Measurements from ENCODE around the gene HS2ST1. TPM values are rescaled to one million over a fixed set of nuclear protein-coding genes. Genes with fewer than 3 reads are reported as not detected.
A peak's percentile ranks its signal among the peaks of the same experiment; 100 is the strongest.
"Not testable (repeated sequence)": the region's sequence is repeated elsewhere in the genome, so short reads cannot be mapped to it uniquely, and the experiment has no call there.

The HS2ST1 gene
- total RNA-seq, 1 donor from 2014 or later: 28.9 TPM

DNA sequence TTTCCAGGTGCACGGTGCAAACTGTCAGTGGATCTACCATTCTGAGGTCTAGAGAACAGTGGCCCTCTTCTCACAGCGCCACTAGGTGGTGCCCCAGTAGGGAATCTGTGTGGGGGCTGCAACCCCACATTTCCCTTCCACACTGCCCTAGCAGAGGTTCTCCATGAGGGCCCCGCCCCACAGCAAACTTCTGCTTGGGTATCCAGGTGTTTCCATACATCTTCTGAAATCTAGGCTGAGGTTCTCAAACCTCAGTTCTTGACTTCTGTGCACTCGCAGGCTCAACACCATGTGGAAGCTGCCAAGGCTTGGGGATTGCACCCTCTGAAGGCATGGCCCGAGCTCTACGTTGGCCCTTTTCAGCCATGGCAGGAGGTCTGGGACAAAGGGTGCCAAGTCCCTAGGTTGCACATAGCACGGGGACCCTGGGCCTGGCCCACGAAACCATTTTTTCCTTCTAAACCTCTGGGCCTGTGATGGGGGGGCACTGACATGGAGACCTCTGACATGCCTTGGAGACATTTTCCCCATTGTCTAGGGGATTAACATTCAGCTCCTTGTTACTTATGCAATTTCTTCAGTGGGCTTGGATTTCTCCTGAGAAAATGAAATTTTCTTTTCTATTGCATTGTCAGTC lies 10.0 kb downstream of the HS2ST1 start:
- no peak for DNase-seq (ENCODE audit: low read depth)

DNA sequence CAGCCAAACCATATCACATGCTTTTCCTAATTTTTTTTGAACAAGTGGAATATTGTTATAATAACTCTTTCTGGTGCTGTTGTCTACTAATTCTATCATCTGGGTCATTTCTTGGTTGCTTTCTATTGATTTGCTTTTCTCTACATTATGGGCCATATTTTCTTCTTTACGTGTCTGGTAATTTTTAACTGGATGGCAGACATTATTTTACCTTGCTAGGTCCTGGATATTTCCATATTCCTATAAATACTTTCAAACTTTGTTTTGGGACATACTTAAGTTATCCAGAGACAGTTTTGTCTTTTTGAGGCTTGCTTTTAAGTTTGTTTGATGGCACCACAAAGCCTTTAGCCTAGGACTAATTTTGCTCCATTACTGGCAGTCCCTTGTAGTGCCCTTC lies 11.3 kb downstream of the HS2ST1 start:
- no peak for DNase-seq (ENCODE audit: low read depth)

DNA sequence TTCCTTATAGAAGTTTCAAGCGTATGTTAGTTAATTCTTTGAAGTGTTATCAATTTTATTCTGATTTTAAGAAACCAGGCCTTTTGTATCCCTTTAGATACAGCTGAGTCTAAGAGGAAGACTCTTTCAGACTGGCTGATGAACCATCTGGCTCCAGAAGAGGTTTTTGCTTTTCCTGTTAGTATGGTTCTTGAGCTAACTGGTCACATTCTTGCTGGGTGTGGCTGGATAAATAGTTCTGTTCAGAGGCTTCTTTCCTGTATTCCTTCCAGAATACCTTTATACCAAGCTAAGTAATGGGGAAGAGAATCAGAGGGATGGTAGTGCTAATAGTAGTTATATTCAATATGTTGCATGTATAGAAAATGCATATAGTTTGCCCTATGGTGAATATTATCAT lies 12.4 kb downstream of the HS2ST1 start:
- no peak for DNase-seq (ENCODE audit: low read depth)

DNA sequence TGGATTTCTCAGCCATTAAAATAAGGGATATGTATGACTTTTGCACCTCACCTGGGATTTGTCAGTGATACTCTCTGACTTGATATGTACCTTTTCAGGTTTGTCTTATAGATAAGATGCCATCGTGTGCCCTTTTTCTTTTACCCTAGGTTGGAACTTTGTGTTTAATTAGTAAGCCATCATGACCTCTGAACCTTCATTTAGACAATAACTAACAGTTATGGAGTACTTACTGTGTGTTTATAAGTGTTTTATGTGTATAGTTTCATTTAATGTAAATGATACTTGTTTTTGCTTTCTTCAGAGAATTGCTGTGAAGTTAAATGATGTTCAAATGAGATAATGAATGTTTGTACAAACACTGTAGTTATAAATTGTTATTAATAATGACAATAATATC lies 14.4 kb downstream of the HS2ST1 start:
- no peak for DNase-seq (ENCODE audit: low read depth)

DNA sequence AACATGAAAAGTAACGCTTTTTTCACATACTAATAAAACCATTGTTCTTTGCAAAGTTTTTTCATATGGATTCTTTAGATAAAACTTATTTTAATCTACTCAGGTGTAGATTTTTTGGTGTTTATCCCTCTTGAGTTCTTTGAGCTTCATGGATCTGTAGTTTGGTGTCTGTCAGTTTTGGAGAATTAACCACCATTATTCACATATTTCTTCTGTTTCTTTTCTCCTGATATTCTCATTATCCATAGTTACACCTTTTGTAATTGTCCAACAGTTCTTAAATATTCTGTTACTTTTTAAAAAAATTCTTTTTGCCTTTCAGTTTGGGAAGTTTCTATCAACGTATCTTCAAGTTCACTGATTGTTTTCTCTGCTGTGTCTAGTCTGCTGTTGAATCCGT lies 18.6 kb downstream of the HS2ST1 start:
- DNase-seq (ENCODE audit: low read depth): no peak

DNA sequence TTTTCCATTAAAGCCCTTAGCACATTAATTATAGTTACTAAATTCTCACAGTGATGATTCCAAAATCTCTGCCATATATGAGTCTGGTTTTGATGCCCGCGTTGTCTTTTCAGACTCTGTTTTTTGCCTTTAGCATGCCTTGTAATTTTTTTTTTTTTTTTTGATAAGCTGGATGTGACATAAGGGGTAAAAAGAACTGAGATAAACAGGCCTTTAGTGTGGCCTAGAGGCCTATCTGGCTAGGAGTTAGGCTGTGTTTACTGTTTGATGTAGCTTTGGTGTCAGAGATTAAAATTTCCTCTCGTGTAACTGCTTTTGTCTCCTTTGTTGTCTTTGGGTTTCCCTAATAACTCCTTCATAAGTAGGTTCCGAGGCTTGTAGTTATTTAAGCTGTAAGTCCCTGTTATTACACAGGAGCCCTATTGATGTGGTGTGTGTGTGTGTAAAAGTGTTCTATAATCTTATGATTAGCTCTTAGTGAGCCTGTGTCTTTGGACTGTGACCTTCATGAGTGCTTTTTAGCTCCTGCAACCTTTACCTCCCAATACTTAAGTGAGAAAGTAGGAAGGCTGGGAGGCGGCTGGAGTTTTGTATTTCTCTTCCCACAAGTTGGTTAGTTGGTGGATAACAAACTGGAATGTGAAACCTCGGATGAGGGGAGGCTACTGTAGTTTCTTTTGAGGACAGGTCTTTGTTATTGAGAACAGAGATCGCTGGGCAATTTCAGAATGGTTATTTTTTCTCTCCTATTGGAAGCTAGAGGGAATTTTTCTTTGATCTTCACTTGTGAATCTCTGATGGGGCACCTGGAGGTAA lies 19.3 kb downstream of the HS2ST1 start:
- peak; percentile 19 for DNase-seq (ENCODE audit: low read depth)

DNA sequence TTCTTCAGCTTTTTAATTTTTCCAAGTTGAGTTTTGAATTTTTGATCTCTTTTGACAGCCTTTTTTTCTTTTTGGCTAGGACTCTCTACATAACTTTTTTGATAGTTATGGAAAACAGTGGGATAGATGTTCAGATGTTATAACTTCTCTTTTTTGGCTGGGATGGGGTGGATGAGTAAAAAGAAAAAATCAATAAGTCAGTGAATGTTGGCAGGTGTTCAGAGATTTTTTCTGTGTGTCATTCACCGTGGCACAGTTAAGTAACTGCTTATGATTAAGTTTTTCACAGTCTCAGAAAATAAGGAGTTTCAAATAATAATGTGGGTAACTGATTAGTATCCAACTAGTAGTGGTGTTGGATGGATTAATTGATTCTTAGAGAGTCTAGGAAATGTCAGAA lies 24.0 kb downstream of the HS2ST1 start:
- DNase-seq (ENCODE audit: low read depth): no peak

DNA sequence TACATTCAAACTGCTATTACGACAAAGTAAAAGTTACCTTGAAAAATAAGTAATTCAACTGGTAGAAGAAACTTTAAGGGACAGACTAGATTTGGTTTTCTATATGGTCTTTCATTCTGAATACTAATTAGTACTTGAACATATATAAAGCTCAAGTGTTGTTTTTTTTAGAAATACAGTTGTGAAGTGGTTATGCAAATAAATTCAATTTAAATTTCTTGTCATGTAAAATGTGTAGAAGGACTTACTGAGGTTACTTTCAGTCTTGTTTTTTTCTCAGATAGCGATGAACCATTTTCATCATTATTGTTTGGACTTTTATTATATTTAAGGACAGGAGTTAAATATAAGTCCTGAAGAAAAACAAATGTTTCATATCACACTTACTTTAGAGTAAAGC lies 24.4 kb downstream of the HS2ST1 start:
- no peak for DNase-seq (ENCODE audit: low read depth)

DNA sequence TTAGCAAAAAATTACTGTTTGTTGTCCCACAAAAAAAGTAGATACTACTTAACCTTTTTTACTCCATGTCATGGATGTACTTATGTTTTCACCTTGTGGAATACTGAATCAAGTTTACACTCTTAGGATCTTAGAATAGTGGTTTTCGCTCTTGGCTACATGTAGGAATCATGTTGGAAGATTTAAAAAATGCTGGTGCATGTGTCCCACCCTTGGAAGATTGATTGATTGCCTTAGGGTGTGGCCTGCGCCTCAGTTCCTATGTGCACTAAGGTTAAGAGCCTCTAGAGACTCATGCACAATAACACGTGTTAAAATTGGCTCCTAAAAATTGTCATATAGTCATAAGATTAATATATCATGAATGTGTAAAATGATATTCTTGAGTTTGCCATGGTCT lies 25.0 kb downstream of the HS2ST1 start:
- DNase-seq (ENCODE audit: low read depth): no peak

DNA sequence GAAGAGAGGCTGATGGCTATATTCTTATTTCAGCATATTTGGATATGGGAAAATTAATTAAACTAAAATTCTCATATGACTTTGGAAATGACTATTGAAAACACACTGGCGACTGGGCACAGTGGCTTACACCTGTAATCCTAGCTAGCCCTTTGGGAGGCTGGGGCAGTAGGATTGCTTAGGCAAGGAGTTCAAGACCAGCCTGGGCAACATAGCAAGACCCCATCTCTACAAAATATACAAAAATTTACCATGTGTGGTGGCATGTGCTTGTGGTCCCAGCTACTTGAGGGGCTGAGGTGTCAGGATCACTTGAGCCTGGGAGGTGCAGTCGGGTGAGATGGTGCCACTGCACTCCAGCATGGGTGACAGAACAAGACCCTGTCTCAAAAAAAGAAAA lies 26.2 kb downstream of the HS2ST1 start:
- DNase-seq (ENCODE audit: low read depth): no peak

DNA sequence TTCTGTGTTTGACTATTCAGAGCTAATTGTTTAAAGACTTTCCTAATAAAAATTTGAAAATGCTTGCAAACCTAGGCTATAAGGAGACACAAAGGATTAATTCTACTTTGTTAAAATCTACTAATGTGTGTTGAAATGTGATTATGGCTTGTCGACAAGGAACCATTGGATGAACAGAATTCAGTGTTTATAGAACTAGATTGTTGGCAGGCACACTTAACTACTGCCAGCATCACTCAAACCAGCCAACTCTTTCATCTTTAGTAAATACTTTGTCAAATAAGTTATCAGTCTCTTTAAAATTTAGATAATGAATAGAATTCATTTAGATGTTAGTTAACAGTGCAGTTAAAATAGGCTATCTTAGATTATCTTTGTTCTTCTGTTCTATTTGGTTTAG lies 27.6 kb downstream of the HS2ST1 start:
- DNase-seq (ENCODE audit: low read depth): no peak

DNA sequence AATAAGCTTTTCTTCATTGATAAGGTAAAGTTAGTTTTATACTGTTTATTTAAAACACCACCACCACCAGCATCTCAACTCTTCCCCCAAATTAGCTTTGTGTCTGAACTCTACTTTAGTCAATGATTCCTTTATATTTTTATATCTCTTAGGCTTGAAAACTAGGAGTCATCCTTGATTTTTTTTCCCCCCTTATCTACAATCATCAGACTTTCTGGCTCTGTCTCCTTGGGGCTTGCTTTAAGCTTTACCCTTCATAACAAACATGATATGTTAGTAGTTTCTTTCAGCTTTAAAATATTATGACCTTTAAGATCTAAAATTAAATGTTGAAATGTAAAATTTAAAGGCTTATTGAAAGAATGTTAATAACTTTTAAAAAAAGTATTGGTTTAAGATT lies 28.3 kb downstream of the HS2ST1 start:
- DNase-seq (ENCODE audit: low read depth): no peak

DNA sequence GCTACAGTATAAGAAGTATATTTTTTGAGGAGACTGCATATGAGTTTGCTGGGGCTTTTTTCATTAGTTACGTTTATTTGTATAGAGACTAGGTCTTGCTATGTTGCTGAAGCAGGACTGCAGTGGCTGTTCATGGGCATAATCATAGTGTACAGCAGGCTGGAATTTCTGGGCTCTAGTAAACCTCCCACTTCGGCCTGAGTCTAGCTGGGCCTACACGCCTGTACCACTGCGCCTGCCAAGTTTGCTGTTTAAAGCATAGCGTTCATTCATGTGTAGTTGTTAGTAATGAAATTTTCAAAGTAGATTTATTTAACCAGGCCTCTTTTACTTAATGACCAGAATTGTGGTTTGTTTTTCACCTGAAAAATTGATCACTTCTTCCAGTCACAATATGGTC lies 33.8 kb downstream of the HS2ST1 start:
- no peak for DNase-seq (ENCODE audit: low read depth)

DNA sequence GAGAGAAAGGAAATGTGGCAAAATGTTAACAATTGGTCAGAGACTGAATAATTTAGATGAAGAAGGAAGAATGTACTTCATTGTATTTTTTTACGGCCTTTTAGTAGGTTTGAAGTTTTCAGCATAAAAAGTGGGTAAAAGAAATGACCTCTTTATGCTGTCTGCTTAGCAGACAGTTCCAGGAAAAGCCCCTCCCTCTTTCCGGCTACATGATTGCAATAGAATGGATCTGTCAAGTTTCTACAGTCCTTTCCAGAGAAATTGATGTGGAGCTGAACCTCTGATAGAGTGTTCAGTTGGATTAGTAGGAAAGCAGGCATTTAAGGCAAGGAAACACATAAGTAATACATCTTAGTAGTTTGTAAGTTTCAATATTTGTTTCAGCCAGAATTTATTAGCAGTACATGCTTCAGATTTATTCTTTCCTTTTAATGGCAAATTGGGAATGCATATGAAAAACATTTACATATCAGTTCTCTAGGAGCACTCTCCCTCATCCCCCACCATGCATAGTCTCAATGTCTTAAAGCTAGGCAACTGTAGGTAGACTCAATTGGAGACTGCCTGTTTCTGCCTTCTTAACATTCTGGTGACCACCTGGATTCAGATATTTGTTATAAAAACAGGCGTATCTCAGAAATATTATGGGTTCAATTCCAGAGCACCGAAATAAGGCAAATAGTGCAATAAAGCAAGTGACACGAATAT lies 36.4 kb downstream of the HS2ST1 start:
- DNase-seq (ENCODE audit: low read depth): no peak

DNA sequence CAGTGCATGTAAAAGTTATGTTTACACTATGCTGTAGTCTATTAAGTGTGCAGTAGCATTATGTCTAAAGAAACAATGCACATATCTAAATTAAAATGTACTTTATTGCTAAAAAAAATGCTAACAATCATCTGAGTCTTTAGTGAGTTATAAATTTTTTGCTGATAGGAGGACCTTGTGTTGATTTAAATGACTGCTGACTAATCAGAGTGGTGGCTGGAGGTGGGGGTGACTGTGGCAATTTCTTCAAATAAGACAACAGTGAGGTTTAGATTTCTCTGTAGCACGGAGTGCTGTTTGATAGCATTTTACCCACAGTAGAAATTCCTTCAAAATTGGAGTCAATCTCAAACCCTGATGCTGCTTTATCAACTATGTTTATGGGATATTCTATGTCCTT lies 37.0 kb downstream of the HS2ST1 start:
- DNase-seq (ENCODE audit: low read depth): no peak

DNA sequence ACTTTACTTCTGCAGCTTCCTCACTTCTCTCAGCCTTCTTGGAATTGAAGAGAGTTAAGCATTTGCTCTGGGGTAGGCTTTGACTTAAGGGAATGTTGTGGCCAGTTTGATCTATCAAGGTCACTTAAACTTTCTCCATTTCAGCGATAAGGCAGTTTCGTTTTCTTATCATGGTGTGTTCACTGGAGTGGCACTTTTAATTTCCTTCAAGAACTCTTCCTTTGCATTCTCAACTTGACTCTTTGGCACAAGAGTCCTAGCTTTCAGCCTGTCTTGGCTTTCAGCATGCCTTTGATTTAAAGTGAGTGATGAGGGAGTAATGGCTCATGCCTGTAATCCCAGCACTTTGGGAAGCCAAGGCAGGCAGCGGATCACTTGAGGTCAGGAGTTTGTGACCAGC lies 38.7 kb downstream of the HS2ST1 start:
- DNase-seq (ENCODE audit: low read depth): no peak

DNA sequence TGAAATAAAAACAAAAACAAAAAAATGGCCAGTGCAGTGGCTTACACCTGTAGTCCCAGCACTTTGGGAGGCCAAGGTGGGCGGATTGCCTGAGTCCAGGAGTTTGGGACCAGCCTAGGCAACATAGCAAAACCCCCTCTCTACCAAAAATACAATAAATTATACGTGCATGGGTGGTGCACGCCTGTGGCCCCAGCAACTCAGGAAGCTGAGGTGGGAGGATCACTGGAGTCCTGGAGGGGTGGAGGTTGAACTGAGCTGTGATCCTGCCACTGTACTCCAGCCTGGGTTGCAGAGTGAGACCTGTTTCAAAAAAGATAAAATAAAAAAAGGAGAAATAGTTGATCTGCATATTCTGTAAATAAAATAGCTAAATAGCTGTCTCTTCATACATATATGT lies 41.2 kb downstream of the HS2ST1 start:
- DNase-seq (ENCODE audit: low read depth): no peak

DNA sequence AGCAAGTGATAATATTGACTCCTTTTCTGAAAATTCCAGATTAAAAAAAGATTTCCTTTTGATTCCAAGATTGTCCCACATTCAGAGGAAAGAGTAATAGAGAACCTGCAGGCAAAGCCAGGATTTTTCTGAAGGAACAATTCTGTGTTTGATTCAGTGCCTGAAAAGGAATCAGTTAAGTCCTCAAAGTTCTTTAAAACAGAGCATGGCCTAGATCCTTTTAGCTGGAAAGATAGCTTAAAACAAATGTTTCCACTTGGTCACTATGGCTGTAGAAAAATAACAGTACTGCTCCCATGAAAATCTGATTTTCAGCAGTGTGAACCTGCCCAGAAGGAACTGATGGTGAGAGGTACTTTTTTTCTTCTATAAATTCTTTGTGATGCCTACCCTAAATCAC lies 41.8 kb downstream of the HS2ST1 start:
- no peak for DNase-seq (ENCODE audit: low read depth)

DNA sequence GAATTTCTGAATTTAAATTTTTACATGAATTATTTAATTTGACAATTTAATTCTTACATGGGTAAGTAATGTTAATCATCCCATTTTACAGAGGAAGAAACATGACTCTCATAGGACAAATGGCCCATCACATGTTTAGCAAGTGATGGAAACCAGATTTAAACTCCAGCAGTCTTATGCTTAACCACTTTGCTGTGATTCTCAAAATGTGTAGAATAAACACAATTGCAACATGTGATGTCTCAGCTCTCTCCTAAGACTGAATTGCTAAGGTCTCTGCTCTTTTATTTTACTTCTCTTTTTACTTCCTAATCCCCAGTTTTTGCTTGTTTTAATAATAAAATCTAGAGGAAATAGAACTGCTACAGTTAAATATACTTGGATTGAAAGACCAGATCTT lies 42.8 kb downstream of the HS2ST1 start:
- DNase-seq (ENCODE audit: low read depth): no peak

DNA sequence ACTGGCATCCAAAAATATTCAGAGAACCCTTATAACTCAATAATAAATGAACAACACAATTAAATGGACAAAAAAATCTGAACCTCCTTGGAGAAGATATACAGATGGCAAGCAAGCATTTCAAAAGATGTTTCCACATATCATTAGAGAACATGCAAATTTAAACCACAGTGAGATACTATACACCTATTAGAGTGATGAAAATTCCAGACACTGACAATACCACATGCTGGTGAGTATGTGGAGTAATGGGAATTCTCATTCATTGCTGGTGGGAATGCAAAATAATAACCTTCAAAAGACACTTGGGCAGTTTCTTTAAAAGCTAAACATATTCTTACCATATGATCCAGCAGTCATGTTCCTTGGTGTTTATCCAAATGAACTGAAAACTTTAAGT lies 46.1 kb downstream of the HS2ST1 start:
- DNase-seq (ENCODE audit: low read depth): no peak

DNA sequence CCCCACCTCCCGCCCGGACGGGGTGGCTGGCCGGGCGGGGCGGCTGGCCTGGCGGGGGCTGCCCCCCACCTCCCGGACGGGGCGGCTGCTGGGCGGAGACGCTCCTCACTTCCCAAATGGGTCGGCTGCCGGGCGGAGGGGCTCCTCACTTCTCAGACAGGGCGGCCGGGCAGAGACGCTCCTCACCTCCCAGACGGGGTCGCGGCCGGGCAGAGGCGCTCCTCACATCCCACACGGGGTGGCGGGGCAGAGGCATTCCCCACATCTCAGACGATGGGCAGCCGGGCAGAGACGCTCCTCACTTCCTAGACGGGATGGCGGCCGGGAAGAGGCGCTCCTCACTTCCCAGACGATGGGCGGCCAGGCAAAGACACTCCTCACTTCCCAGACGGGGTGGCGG lies 49.4 kb downstream of the HS2ST1 start:
- DNase-seq (ENCODE audit: low read depth): not testable (repeated sequence)

DNA sequence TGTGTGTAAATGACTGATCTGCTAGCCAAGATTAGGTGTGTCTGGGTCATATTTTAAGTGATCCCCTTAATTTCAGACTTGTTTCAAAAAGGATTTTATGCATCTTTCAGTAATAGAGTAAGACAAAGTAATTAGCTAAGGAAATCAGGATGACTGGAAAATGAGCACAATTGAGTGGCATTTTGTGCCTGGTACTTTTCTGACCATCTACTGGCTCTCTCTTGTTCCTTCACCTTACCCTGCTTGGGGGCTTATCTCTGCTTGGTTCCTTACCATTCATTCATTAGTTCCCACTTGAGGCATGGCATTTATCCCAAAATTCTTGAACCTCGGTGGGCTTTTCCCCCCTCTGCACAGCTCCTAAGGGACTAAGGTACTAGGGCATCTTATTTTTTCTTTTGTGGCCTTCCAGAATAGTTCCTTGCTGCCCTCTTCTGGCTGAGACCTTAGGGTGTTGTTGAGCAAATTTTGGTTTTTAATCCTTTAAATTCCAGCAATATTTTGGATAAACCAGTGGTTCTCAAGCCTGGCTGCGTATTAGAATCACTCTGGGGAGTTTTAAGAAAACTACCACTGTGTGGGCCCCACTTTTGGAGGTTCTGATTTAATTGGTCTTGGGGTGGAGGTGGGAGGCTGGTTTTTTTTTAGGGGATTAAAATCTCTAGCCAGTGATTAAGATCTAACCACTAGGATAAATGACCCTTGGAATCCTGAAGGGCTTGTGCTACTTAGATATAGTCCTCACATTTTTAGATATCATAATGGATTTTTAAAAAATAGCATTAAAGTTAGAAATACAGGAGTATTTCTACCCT lies 50.8 kb downstream of the HS2ST1 start:
- DNase-seq (ENCODE audit: low read depth): peak; percentile 59
